GM10847 (cell line): ENCODE measurements around the gene USP12.

ENCODE experiments used
- POLR2A ChIP-seq: IDR thresholded peaks from 2 replicates; pipeline ENCODE4 v1.6.1; 2011; ENCODE audit not compliant: insufficient read length; ENCODE audit errors: extremely low read depth

USP12 gene

GRCh38 chr13:27161423-27161822 is 10.2 kb downstream of the USP12 start:
- TF ChIP-seq POLR2A: no peak

GRCh38 chr13:27160657-27161295 is 10.8 kb downstream of the USP12 start:
- no peak for TF ChIP-seq POLR2A

- TF ChIP-seq POLR2A: no peak
These were observed 11.6 kb downstream of the USP12 start for GRCh38 chr13:27159806-27160563.

- no peak for TF ChIP-seq POLR2A
These were observed 13.3 kb downstream of the USP12 start for GRCh38 chr13:27158335-27158734.

GRCh38 chr13:27151798-27152599 is 19.6 kb downstream of the USP12 start:
- TF ChIP-seq POLR2A: no peak

- no peak for TF ChIP-seq POLR2A
These were observed 21.9 kb downstream of the USP12 start for GRCh38 chr13:27149702-27150101.

- TF ChIP-seq POLR2A: no peak
These were observed 22.7 kb downstream of the USP12 start for GRCh38 chr13:27148900-27149299.

- TF ChIP-seq POLR2A: no peak
These were observed 24.0 kb downstream of the USP12 start for GRCh38 chr13:27147530-27148170.

GRCh38 chr13:27141746-27142145 is 29.9 kb downstream of the USP12 start:
- TF ChIP-seq POLR2A: no peak

- TF ChIP-seq POLR2A: no peak
These were observed 31.6 kb downstream of the USP12 start for GRCh38 chr13:27140060-27140459.

GRCh38 chr13:27139565-27139964 is 32.0 kb downstream of the USP12 start:
- no peak for TF ChIP-seq POLR2A

- no peak for TF ChIP-seq POLR2A
These were observed 33.0 kb downstream of the USP12 start for GRCh38 chr13:27138457-27139093.

- no peak for TF ChIP-seq POLR2A
These were observed 33.9 kb downstream of the USP12 start for GRCh38 chr13:27137759-27138158.

- TF ChIP-seq POLR2A: no peak
These were observed 36.6 kb downstream of the USP12 start for GRCh38 chr13:27135023-27135422.

- no peak for TF ChIP-seq POLR2A
These were observed 37.7 kb downstream of the USP12 start for GRCh38 chr13:27133889-27134288.

GRCh38 chr13:27132538-27132937 is 39.1 kb downstream of the USP12 start:
- TF ChIP-seq POLR2A: no peak

GRCh38 chr13:27131906-27132305 is 39.7 kb downstream of the USP12 start:
- TF ChIP-seq POLR2A: no peak
